ENCODE measurements around the gene GRHPR.

Gene GRHPR

DNA sequence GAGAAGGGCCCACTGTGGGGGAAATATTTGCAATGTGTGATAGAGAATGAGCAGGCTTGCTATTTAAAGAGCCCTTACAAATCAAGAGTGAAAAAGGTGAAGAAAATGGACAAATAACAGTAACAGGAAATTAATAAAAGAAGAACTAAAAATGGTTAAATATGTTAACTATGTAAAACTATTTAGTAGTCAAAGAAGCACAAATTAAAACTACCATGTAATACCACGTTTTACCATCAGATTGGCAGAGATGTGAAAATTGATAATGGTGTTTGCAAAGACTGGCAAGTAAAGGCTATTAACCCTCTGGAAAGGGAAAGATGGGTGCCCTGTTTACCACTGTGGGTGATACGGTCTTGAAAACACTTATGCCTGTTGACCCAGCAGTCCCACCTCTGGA lies 23.2 kb upstream of the GRHPR start:
- DNase-seq: no peak

GRCh38 chr9:37404590-37404989 lies 17.9 kb upstream of the GRHPR start:
- no peak for DNase-seq

DNA sequence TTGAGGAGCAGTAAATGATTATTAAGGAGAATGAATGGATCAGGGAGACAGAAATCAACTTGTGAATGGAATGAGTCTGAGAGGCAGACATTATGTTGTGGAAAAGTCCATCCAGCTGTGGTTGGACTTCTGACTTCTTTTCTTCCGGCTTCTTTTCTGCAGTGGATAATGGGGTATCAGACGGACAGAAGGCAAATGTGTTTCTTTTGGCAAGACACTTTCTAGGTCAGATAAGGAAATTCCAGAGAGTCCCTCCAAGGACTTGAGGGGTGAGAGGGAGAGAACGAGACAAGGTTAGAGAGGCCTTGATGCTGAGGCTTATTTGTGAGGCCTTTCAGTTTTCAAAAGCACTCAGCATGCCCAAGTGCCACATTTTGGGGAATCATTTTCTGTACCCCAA lies 17.1 kb upstream of the GRHPR start:
- no peak for DNase-seq

GRCh38 chr9:37405764-37406380 lies 16.6 kb upstream of the GRHPR start:
- DNase-seq: no peak

GRCh38 chr9:37406603-37407401 lies 15.7 kb upstream of the GRHPR start:
- no peak for DNase-seq

DNA sequence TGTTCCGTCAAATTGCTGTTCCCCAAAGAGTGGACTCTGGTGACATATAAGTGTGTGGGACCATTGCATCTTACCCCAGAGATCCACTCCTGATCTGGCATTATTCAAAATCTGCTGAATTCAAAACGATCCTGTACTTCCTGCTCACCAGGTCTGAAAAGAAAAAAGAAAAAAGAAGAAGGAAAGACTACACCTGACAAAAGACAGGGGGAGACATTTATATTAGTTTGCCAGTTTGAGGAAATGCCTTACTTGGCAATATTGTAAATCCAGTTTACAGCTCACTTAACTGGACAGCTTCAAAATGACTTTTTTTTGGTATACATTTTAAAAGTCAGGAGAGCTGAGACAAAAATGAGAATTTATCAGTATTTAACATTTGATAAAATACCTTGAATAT lies 15.0 kb upstream of the GRHPR start:
- DNase-seq: no peak

DNA sequence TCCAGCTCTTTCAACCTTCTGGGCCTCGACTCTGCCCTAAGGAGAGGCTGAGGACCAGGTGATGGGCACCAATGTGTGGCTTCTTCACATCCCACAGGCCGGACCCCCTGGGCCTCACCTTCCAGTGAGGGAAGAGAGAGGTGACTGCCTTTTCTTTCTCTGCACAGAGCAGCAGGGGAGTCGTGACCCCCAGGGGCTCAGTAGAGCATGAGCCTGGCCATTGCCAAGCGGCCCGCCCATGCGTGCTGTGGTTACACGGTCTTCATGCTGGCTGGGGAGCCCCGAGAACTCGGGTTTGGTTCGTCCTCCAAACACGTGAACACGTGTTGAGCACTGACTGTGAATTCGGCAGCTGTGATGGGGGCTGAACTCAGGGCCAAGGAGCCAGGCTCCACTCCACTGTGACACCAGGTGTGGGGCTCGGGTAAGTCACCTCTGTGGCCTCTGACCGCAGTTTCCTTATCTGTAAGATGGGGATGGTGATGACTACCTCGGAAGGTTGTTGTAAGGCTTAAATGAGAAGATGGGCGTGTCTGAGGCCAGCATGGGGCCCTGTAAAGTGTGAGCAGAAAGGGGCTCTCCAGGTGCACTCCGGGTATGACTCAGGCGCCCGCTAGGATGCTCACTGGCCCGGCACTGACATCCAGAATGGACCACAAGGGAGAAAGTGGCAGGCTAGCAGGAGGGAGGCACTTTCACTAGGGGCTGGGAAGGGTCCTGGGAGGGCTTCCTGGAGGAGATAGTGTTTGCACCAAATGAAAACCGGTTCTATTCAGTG lies 13.4 kb upstream of the GRHPR start:
- no peak for DNase-seq

DNA sequence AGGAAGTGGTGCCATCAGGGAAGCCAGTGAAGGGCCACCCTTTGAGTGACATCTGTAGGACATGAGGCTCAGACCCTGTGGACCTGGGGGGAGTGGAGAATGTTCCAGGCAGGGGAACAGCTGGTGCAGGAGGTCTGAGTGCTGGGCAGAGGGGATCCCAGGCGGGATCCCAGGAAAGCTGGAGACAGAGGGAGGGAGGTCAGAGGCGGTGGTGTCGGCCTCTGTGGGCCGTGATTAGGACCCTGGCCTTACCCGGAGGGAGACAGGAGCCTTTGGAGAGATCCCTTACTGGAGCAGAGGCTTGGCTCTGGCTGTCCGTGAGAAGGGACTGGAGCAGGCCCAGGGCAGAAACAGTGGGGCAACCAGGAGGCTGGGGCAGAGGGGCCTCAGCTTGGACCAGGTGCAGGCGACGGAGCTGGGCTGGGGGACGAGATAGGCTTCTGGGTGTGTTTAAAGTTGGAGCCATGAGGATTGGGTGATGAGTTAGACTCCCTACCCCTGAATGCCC lies 12.1 kb upstream of the GRHPR start:
- DNase-seq: no peak

- DNase-seq: no peak
These were observed 11.3 kb upstream of the GRHPR start for GRCh38 chr9:37410969-37411785.

DNA sequence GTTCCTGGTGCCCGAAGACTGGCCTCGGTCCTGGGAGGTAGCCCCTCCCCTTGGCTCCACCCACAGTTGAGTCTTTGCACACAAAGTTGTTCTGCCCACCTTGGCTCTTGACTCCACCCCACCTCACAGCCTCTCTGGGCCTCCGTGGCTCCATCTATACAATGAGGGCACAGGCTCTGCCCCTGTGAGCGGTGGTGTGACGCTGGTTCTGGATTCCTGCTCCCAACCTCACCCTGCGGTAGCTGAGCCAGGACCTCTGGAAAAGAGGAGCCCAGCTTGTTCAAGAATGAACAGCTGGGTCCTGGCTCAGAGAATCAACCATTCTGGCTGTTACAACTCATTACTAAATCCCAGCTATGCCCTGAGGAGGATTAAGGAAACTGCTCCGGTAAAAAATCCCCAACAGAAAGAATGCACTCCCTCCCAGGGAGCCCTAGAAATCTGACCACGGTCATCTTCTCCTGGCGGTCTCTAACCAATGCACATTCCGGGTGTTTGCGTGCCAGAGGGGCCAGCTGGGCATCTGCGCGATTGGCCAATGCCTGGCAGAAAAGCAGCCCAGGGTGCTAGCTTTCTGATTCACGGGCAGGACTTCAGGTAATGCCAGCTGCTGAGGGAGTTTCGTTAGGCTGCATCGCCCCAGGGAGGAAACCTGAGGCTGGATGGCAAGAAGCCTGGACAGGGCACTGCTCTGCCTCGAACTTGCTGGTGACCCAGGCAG lies 9.9 kb upstream of the GRHPR start:
- no peak for DNase-seq

DNA sequence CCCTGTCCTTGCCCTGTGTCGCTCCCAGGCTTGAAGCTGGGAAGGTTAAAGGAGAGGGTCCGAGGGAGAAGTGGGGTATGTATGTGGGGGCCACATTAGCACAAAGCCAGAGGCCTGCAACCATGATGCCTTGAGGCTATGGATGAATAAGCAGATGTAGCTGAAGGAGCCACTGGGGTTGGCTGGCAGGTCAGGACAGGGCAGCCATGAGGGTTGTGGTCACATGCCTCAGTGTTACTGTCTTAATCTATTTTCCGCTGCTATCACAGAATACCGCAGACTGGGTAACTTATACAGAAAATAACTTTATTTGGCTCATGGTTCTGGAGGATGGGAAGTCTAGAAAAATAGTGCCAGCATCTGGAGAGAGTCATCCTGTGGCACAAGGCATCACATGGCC lies 9.2 kb upstream of the GRHPR start:
- no peak for DNase-seq

DNA sequence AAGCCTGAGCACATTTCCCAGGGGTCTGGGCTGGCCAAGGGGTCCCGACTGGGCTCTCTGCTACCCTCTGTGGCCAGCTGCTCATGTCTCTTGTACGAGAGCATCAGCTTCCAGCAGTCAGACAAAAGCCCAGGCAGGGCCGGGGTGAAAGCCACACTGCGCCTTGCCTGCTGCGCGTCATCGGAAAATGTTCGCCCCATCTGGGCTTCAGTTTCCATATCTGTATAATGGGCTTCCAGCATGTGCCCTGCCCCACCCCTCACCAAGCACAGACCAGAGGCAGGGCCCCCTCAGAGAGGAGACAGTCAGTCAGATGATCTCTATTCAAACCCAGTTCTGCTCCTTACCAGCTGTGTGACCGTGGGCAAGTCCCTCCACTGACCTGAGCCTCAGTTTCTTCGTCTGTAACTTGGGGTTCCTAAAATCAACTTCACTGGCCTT lies 8.0 kb upstream of the GRHPR start:
- DNase-seq: no peak

GRCh38 chr9:37415011-37415719 lies 7.3 kb upstream of the GRHPR start:
- DNase-seq: peak; percentile 70

- no peak for DNase-seq
These were observed 5.2 kb upstream of the GRHPR start for GRCh38 chr9:37417252-37417803.

- no peak for DNase-seq
These were observed 4.5 kb upstream of the GRHPR start for GRCh38 chr9:37417857-37418618.

- DNase-seq: no peak
These were observed 3.3 kb upstream of the GRHPR start for GRCh38 chr9:37419204-37419603.

- DNase-seq: no peak
These were observed 2.0 kb upstream of the GRHPR start for GRCh38 chr9:37420271-37421215.

- DNase-seq: no peak
These were observed 595 bp upstream of the GRHPR start for GRCh38 chr9:37421914-37422288.

GRCh38 chr9:37423508-37423907 lies 1.0 kb downstream of the GRHPR start:
- no peak for DNase-seq
